Parathyroid adenoma (tissue), 2 donors: ENCODE results near the gene TSPAN1.

ENCODE experiments used
- H2AFZ ChIP-seq: fragments of 300-600 bp; sonication (generic); one replicate; pipeline ENCODE4 v1.7.0; 2017; ENCODE audit warnings: antibody characterized with exemption, mild to moderate bottlenecking
- H3K27ac ChIP-seq: fragments of 300-600 bp; sonication (generic); one replicate; pipeline ENCODE4 v1.7.0; 2017
- H3K27me3 ChIP-seq: fragments of 300-600 bp; sonication (generic); one replicate; pipeline ENCODE4 v1.7.0; 2017; ENCODE audit warnings: low read length; ENCODE audit not compliant: control insufficient read depth, insufficient read depth
- H3K36me3 ChIP-seq: fragments of 300-600 bp; sonication (generic); one replicate; pipeline ENCODE4 v1.7.0; 2017; ENCODE audit warnings: low read length; ENCODE audit not compliant: control insufficient read depth, insufficient read depth
- H3K4me1 ChIP-seq: fragments of 300-600 bp; sonication (generic); one replicate; pipeline ENCODE4 v1.7.0; 2017; ENCODE audit warnings: control low read depth
- H3K4me2 ChIP-seq: fragments of 300-600 bp; sonication (generic); one replicate; pipeline ENCODE4 v1.7.0; 2017; ENCODE audit warnings: low read length
- H3K4me3 ChIP-seq: fragments of 300-600 bp; sonication (generic); one replicate; pipeline ENCODE4 v1.7.0; 2017; ENCODE audit warnings: low read depth, low read length
- H3K79me2 ChIP-seq: fragments of 300-600 bp; sonication (generic); one replicate; pipeline ENCODE4 v1.7.0; 2017; ENCODE audit warnings: control low read depth
- H3K9ac ChIP-seq: fragments of 300-600 bp; sonication (generic); one replicate; pipeline ENCODE4 v1.7.0; 2017; ENCODE audit warnings: mild to moderate bottlenecking
- H3K9me3 ChIP-seq: fragments of 300-600 bp; sonication (generic); one replicate; pipeline ENCODE4 v1.7.0; 2017; ENCODE audit warnings: low read length; ENCODE audit not compliant: control insufficient read depth
- TF ChIP-seq, protein P1 (sequence below): fragments of 300-600 bp; sonication (generic); IDR thresholded peaks from one replicate; pipeline ENCODE4 v1.7.0; 2017; ENCODE audit warnings: antibody characterized with exemption, mild to moderate bottlenecking
- donor health status: primary hyperparathyroidism.

The TSPAN1 gene

DNA sequence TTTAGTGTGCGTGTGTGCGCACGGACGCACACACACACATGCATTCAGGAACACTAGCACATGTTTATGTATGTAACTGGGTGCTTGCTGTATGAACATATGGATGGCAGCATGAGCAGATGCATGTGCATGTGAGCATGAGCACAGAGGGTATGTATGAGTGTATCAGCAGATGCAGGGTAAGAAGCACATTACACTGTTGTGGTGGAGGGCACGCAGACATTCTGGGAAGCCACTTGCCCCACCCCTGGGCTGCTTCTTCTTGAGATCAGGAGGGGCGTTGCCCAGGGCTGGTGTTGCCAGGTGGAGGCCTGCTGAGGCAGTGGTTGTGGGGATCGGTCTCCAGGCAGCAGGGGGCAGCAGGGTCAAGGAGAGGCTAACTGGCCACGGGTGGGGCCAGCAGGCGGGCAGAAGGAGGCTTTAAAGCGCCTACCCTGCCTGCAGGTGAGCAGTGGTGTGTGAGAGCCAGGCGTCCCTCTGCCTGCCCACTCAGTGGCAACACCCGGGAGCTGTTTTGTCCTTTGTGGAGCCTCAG is 5.3 kb downstream of the TSPAN1 start:
- Histone ChIP-seq H3K4me2 (no peak overlapping the region), H3K36me3 (no peaks in the 10 kb centered on the region), H3K4me3 (no peak overlapping the region), H3K9me3 (no peaks in the 10 kb centered on the region), H3K9ac (no peak overlapping the region), H3K27me3 (no peaks in the 10 kb centered on the region), H3K79me2 (no peaks in the 10 kb centered on the region), H2AFZ (peak overlapping the region; percentile 46), H3K4me1 (peaks cover 40% of the 10 kb centered on the region), H3K27ac (peak overlapping the region; percentile 92)
- TF ChIP-seq, protein P1, sequence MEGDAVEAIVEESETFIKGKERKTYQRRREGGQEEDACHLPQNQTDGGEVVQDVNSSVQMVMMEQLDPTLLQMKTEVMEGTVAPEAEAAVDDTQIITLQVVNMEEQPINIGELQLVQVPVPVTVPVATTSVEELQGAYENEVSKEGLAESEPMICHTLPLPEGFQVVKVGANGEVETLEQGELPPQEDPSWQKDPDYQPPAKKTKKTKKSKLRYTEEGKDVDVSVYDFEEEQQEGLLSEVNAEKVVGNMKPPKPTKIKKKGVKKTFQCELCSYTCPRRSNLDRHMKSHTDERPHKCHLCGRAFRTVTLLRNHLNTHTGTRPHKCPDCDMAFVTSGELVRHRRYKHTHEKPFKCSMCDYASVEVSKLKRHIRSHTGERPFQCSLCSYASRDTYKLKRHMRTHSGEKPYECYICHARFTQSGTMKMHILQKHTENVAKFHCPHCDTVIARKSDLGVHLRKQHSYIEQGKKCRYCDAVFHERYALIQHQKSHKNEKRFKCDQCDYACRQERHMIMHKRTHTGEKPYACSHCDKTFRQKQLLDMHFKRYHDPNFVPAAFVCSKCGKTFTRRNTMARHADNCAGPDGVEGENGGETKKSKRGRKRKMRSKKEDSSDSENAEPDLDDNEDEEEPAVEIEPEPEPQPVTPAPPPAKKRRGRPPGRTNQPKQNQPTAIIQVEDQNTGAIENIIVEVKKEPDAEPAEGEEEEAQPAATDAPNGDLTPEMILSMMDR, result peak; percentile 49

- Histone ChIP-seq H3K27me3 (no peaks in the 10 kb centered on the region), H3K9ac (no peak overlapping the region)
Measured at GRCh38 chr1:46181343-46182260, 6.7 kb downstream of the TSPAN1 start.

GRCh38 chr1:46183079-46183847 is 8.4 kb downstream of the TSPAN1 start:
- Histone ChIP-seq H3K9me3 (no peaks in the 10 kb centered on the region), H3K27me3 (no peaks in the 10 kb centered on the region), H3K36me3 (no peaks in the 10 kb centered on the region), H3K4me3 (peak overlapping the region; percentile 31), H3K4me2 (peak overlapping the region; percentile 18), H3K9ac (no peak overlapping the region), H3K79me2 (peaks cover 3% of the 10 kb centered on the region), H3K4me1 (peaks cover 48% of the 10 kb centered on the region), H2AFZ (peak overlapping the region; percentile 51), H3K27ac (peak overlapping the region; percentile 92)
- TF ChIP-seq, protein P1, result no peak

More at GRCh38 chr1:46181343-46182260, 6.7 kb downstream of the TSPAN1 start:
- Histone ChIP-seq H3K36me3 (no peaks in the 10 kb centered on the region), H2AFZ (peak overlapping the region; percentile 25), H3K4me3 (no peak overlapping the region), H3K79me2 (peaks cover 3% of the 10 kb centered on the region), H3K4me2 (peak overlapping the region; percentile 47), H3K4me1 (peaks cover 43% of the 10 kb centered on the region), H3K9me3 (no peaks in the 10 kb centered on the region), H3K27ac (peak overlapping the region; percentile 92)
- TF ChIP-seq, protein P1, result no peak

- H2AFZ ChIP-seq, result no peak overlapping the region
- no peak overlapping the region for H3K9ac ChIP-seq
- peaks cover 55% of the 10 kb centered on the region for H3K4me1 ChIP-seq
- no peaks in the 10 kb centered on the region for H3K9me3 ChIP-seq
- H3K79me2 ChIP-seq, result peaks cover 3% of the 10 kb centered on the region
- TF ChIP-seq, protein P1, result no peak
- peak overlapping the region; percentile 92 for H3K27ac ChIP-seq
- H3K4me2 ChIP-seq, result peak overlapping the region; percentile 10
- H3K36me3 ChIP-seq, result no peaks in the 10 kb centered on the region
- no peaks in the 10 kb centered on the region for H3K27me3 ChIP-seq
- H3K4me3 ChIP-seq, result no peak overlapping the region
Measured at GRCh38 chr1:46183926-46184557, 9.2 kb downstream of the TSPAN1 start.
